Astrocyte (in vitro differentiated cells and primary cell): Measurements from ENCODE around the gene NEXMIF. TPM values are rescaled to one million over a fixed set of nuclear protein-coding genes. Genes with fewer than 3 reads are reported as not detected.

ENCODE experiments used
- DNase-seq: peaks from one replicate; pipeline ENCODE4 v3.0.0-alpha.2; 2010; ENCODE audit warnings: low read depth
- FAIRE-seq: peaks from 2 replicates; lab custom pipeline; 2011; peaks lifted over from hg19 to GRCh38; lab: Jason Lieb, UNC
- H2AFZ ChIP-seq: 2 replicates; pipeline ENCODE4 v1.6.0; 2012; ENCODE audit warnings: low read depth, low read length, inconsistent platforms
- H3K27ac ChIP-seq: 2 replicates; pipeline ENCODE4 v1.5.1; 2011; ENCODE audit warnings: low read depth, low read length, inconsistent platforms
- H3K27me3 ChIP-seq: 2 replicates; pipeline ENCODE4 v1.6.0; 2011; ENCODE audit warnings: low read length, inconsistent platforms; ENCODE audit not compliant: insufficient read depth
- H3K36me3 ChIP-seq: 2 replicates; pipeline ENCODE4 v1.5.1; 2011; ENCODE audit warnings: low read length, inconsistent platforms; ENCODE audit not compliant: insufficient read depth
- H3K4me1 ChIP-seq: 2 replicates; pipeline ENCODE4 v1.5.1; 2011; ENCODE audit warnings: low read length, inconsistent platforms; ENCODE audit not compliant: insufficient read depth
- H3K4me2 ChIP-seq: 2 replicates; pipeline ENCODE4 v1.6.0; 2012; ENCODE audit warnings: low read length, inconsistent platforms
- H3K4me3 ChIP-seq: 2 replicates; pipeline ENCODE4 v1.5.1; 2011; ENCODE audit warnings: low read depth, mild to moderate bottlenecking, low read length, inconsistent platforms; ENCODE audit not compliant: insufficient read depth
- H3K79me2 ChIP-seq: 2 replicates; pipeline ENCODE4 v1.6.0; 2012; ENCODE audit warnings: mild to moderate bottlenecking, low read length, inconsistent platforms; ENCODE audit not compliant: insufficient read depth
- H3K9ac ChIP-seq: 2 replicates; pipeline ENCODE4 v1.6.0; 2012; ENCODE audit warnings: mild to moderate bottlenecking, low read length, inconsistent platforms
- H3K9me3 ChIP-seq: 2 replicates; pipeline ENCODE4 v1.5.1; 2012; ENCODE audit warnings: low read depth, mild to moderate bottlenecking, low read length, inconsistent platforms; ENCODE audit not compliant: insufficient read depth
- H4K20me1 ChIP-seq: 2 replicates; pipeline ENCODE4 v1.6.0; 2012; ENCODE audit warnings: low read length, inconsistent platforms; ENCODE audit not compliant: insufficient read depth
- H3K27ac Mint-ChIP-seq: one replicate; pipeline ENCODE4 v1.8.0; 2021; ENCODE audit warnings: mild to moderate bottlenecking, mixed read lengths; ENCODE audit not compliant: unreplicated experiment
- H3K27me3 Mint-ChIP-seq: one replicate; pipeline ENCODE4 v1.8.0; 2021; ENCODE audit warnings: low read depth, mixed read lengths; ENCODE audit not compliant: unreplicated experiment
- H3K36me3 Mint-ChIP-seq: one replicate; pipeline ENCODE4 v1.8.0; 2021; ENCODE audit warnings: low read depth, mixed read lengths; ENCODE audit not compliant: unreplicated experiment
- H3K4me1 Mint-ChIP-seq: one replicate; pipeline ENCODE4 v1.8.0; 2021; ENCODE audit warnings: low read depth, mixed read lengths; ENCODE audit not compliant: unreplicated experiment
- H3K4me3 Mint-ChIP-seq: one replicate; pipeline ENCODE4 v1.8.0; 2021; ENCODE audit warnings: mild to moderate bottlenecking, moderate library complexity, mixed read lengths; ENCODE audit not compliant: unreplicated experiment
- H3K9me3 Mint-ChIP-seq: one replicate; pipeline ENCODE4 v1.8.0; 2021; ENCODE audit warnings: mild to moderate bottlenecking, mixed read lengths; ENCODE audit not compliant: unreplicated experiment
- EZH2 ChIP-seq: IDR thresholded peaks from 2 replicates; pipeline ENCODE4 v1.6.1; 2012; ENCODE audit warnings: mild to moderate bottlenecking, low read length, inconsistent platforms; ENCODE audit not compliant: insufficient read depth
- total RNA-seq: library from RNA; stranded (reverse); gene quantifications from 2 replicates; pipeline ENCODE4 v1.2.1, GENCODE V29; 2021
- TF ChIP-seq, protein P1 (sequence below): IDR thresholded peaks from 2 replicates; pipeline ENCODE4 v1.5.1; 2011; ENCODE audit warnings: low read depth, mild to moderate bottlenecking, inconsistent platforms, low read length, moderate library complexity; ENCODE audit not compliant: insufficient read depth

The NEXMIF gene
- total RNA-seq, 1 donor from 2014 or later, result 0.48 TPM

DNA sequence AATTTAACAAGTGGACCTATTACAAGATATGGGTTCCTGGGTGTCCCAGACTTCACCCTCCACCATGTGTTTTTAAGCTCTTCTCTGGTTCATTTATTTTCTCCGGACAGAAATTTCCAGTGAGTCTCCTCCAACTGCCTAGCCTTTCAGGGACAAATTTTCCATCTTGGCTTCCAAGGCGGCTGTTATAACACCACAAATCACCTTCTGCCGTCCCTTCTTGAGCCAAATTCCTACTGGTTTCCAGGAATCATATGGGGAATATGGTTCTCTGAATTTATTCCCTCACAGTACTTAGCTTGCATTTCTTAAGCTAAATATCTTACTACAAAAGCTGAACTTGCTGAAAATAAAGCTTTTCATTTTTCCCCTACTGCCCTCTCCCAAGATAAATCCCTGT is 18.8 kb downstream of the NEXMIF start:
- H3K27ac Mint-ChIP-seq, result no peak overlapping the region
- no peak overlapping the region for H3K4me2 ChIP-seq
- H3K9me3 ChIP-seq, result no peaks in the 10 kb centered on the region
- no peak for TF ChIP-seq EZH2
- TF ChIP-seq, protein P1, sequence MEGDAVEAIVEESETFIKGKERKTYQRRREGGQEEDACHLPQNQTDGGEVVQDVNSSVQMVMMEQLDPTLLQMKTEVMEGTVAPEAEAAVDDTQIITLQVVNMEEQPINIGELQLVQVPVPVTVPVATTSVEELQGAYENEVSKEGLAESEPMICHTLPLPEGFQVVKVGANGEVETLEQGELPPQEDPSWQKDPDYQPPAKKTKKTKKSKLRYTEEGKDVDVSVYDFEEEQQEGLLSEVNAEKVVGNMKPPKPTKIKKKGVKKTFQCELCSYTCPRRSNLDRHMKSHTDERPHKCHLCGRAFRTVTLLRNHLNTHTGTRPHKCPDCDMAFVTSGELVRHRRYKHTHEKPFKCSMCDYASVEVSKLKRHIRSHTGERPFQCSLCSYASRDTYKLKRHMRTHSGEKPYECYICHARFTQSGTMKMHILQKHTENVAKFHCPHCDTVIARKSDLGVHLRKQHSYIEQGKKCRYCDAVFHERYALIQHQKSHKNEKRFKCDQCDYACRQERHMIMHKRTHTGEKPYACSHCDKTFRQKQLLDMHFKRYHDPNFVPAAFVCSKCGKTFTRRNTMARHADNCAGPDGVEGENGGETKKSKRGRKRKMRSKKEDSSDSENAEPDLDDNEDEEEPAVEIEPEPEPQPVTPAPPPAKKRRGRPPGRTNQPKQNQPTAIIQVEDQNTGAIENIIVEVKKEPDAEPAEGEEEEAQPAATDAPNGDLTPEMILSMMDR, result no peak
- no peaks in the 10 kb centered on the region for H3K36me3 Mint-ChIP-seq
- FAIRE-seq (no peak), DNase-seq (no peak)
- H2AFZ ChIP-seq, result no peak overlapping the region
- no peaks in the 10 kb centered on the region for H3K4me1 Mint-ChIP-seq
- H3K27me3 Mint-ChIP-seq, result peaks cover 2% of the 10 kb centered on the region
- H4K20me1 ChIP-seq, result no peaks in the 10 kb centered on the region
- no peak overlapping the region for H3K4me3 Mint-ChIP-seq
- no peaks in the 10 kb centered on the region for H3K79me2 ChIP-seq
- H3K36me3 ChIP-seq, result no peaks in the 10 kb centered on the region
- no peaks in the 10 kb centered on the region for H3K9me3 Mint-ChIP-seq
- H3K9ac ChIP-seq, result no peak overlapping the region
- H3K4me1 ChIP-seq, result no peaks in the 10 kb centered on the region
- no peaks in the 10 kb centered on the region for H3K27me3 ChIP-seq
- H3K4me3 ChIP-seq, result no peak overlapping the region
- H3K27ac ChIP-seq, result no peak overlapping the region

DNA sequence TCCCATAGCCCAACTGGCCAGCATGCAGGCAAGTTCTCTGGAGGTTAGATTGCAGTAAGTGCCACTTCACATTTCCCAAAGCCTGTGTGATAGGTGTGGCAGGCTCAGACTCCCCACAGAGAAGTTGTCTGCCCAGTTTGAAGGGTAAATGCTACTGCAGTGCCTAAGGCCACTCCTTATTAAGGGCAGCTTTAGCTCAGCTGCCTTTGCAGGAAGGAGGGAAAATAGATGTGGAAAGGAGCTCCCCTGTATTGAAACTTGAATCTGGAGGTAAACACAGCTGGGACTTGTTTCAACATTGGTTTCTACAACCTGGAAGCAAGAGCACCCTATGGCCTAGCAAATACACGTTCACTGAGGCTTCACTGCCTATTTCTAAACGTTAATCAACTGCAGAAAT is 22.4 kb downstream of the NEXMIF start:
- no peaks in the 10 kb centered on the region for H3K4me1 ChIP-seq
- no peaks in the 10 kb centered on the region for H3K36me3 ChIP-seq
- no peak overlapping the region for H3K27ac ChIP-seq
- no peak overlapping the region for H3K4me3 Mint-ChIP-seq
- TF ChIP-seq, protein P1, result no peak
- TF ChIP-seq EZH2, result no peak
- H3K79me2 ChIP-seq, result no peaks in the 10 kb centered on the region
- no peaks in the 10 kb centered on the region for H3K9me3 ChIP-seq
- no peak overlapping the region for H3K4me2 ChIP-seq
- no peak overlapping the region for H3K4me3 ChIP-seq
- no peaks in the 10 kb centered on the region for H3K4me1 Mint-ChIP-seq
- H2AFZ ChIP-seq, result no peak overlapping the region
- no peaks in the 10 kb centered on the region for H3K27me3 ChIP-seq
- H3K9ac ChIP-seq, result no peak overlapping the region
- no peak overlapping the region for H3K27ac Mint-ChIP-seq
- H3K9me3 Mint-ChIP-seq, result no peaks in the 10 kb centered on the region
- peaks cover 2% of the 10 kb centered on the region for H3K27me3 Mint-ChIP-seq
- no peaks in the 10 kb centered on the region for H3K36me3 Mint-ChIP-seq
- FAIRE-seq (peak; percentile 50), DNase-seq (no peak)
- no peaks in the 10 kb centered on the region for H4K20me1 ChIP-seq

DNA sequence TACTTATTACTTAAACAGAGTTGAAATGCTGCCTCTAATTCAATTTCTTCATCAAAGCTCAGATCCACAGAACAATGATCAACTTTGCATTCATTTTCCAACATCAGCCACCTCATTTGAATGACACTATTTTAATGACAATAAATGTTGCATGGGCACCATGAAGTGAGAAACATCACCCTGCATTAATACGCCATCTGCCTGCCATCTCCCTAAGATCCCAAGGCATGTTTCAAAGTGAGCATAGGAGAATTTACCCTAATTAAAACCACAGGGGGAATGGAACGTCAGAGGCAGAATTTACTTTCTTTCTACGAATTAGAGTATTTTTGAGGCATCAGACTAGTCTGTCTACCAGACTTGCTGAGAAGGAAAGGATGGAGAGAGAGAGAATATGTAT is 32.7 kb downstream of the NEXMIF start:
- Mint-ChIP-seq H3K9me3 (no peaks in the 10 kb centered on the region), H3K27me3 (no peaks in the 10 kb centered on the region), H3K4me1 (peaks cover 2% of the 10 kb centered on the region), H3K27ac (no peak overlapping the region), H3K4me3 (no peak overlapping the region), H3K36me3 (no peaks in the 10 kb centered on the region)
- Histone ChIP-seq H3K79me2 (no peaks in the 10 kb centered on the region), H3K4me2 (no peak overlapping the region), H3K9ac (no peak overlapping the region), H3K9me3 (no peaks in the 10 kb centered on the region), H3K36me3 (no peaks in the 10 kb centered on the region), H3K4me1 (no peaks in the 10 kb centered on the region), H4K20me1 (no peaks in the 10 kb centered on the region), H3K27ac (no peak overlapping the region), H2AFZ (no peak overlapping the region), H3K27me3 (no peaks in the 10 kb centered on the region), H3K4me3 (no peak overlapping the region)
- DNase-seq, result no peak
- no peak for TF ChIP-seq EZH2
- TF ChIP-seq, protein P1, result no peak
- no peak for FAIRE-seq
